ENCODE data around the gene SPEN.

SPEN gene

GRCh38 chr1:15848143-15848928, 829 bp downstream of the SPEN start:
- peak; percentile 68 for TF ChIP-seq ZFX (IDR thresholded peaks at IDR 0.05)
- TF ChIP-seq, protein P1, sequence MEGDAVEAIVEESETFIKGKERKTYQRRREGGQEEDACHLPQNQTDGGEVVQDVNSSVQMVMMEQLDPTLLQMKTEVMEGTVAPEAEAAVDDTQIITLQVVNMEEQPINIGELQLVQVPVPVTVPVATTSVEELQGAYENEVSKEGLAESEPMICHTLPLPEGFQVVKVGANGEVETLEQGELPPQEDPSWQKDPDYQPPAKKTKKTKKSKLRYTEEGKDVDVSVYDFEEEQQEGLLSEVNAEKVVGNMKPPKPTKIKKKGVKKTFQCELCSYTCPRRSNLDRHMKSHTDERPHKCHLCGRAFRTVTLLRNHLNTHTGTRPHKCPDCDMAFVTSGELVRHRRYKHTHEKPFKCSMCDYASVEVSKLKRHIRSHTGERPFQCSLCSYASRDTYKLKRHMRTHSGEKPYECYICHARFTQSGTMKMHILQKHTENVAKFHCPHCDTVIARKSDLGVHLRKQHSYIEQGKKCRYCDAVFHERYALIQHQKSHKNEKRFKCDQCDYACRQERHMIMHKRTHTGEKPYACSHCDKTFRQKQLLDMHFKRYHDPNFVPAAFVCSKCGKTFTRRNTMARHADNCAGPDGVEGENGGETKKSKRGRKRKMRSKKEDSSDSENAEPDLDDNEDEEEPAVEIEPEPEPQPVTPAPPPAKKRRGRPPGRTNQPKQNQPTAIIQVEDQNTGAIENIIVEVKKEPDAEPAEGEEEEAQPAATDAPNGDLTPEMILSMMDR (conservative IDR thresholded peaks at IDR 0.05), result no peak
- H3K27ac ChIP-seq, result peak overlapping the region; percentile 99

GRCh38 chr1:15848929-15849774, 1.6 kb downstream of the SPEN start:
- TF ChIP-seq, protein P1 (conservative IDR thresholded peaks at IDR 0.05), result no peak
- no peak for TF ChIP-seq ZFX (IDR thresholded peaks at IDR 0.05)

GRCh38 chr1:15849775-15850324, 2.3 kb downstream of the SPEN start:
- no peak for TF ChIP-seq ZFX (IDR thresholded peaks at IDR 0.05)
- TF ChIP-seq, protein P1 (conservative IDR thresholded peaks at IDR 0.05), result no peak
- H3K27ac ChIP-seq, result peak overlapping the region; percentile 99

More at GRCh38 chr1:15848929-15849774, 1.6 kb downstream of the SPEN start:
- peak overlapping the region; percentile 99 for H3K27ac ChIP-seq

- peak overlapping the region; percentile 99; the same call in 1 of the 2 replicates for H3K27ac ChIP-seq
- TF ChIP-seq ZFX (IDR thresholded peaks at IDR 0.05), result no peak
- TF ChIP-seq, protein P1 (conservative IDR thresholded peaks at IDR 0.05), result no peak
These were observed 3.0 kb downstream of the SPEN start for GRCh38 chr1:15850471-15851001.

GRCh38 chr1:15851210-15852035, 3.9 kb downstream of the SPEN start:
- peak overlapping the region; percentile 63 for H3K27ac ChIP-seq
- TF ChIP-seq, protein P1 (conservative IDR thresholded peaks at IDR 0.05), result no peak
- TF ChIP-seq ZFX (IDR thresholded peaks at IDR 0.05), result no peak

- TF ChIP-seq ZFX (IDR thresholded peaks at IDR 0.05), result no peak
- TF ChIP-seq, protein P1 (conservative IDR thresholded peaks at IDR 0.05), result no peak
- H3K27ac ChIP-seq, result peak overlapping the region; percentile 63
These were observed 4.7 kb downstream of the SPEN start for GRCh38 chr1:15852036-15852827.

Measured in C4-2B (cell line).